Measurements from ENCODE around the gene WIPF1.

Gene WIPF1

DNA sequence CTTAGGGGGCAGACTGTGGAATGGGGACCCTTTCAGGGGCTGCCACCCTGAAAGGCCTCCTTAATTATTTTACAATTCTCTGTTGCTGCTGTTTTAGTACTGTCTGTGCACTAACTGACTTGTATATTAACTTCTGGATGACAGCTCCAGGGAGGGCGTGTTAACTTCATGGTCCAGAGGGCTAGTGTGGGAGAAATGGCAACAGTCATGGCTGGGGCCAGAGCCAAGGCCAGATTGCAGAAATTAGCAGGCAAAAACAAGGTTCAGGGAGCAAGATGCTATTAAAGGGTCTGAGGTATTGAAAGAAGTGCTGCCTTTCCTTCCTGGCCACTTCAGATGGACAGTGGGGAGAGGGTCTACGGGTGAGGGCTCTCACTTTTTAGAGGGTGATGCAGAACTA is 9.1 kb downstream of the WIPF1 start:
- CTCF ChIA-PET, result interaction anchor here (1.9 kb wide), 1 partner anchor 10 kb away, joined by 4 read pairs; no protein-coding TSS in a partner anchor
- Histone ChIP-seq H3K36me3 (ENCODE audit: control insufficient read depth in 2 of 2, insufficient read depth in 1 of 2, low read length in 2 of 2) (no peaks in the 10 kb centered on the region; a peak in 1 of 3 replicates), H3K27ac (ENCODE audit: extremely low read depth, low read depth, low read length) (no peak overlapping the region), H3K4me3 (ENCODE audit: low read depth, low read length) (no peak overlapping the region), H3K4me1 (ENCODE audit: control insufficient read depth, insufficient read depth, low read length) (no peaks in the 10 kb centered on the region), H3K9me3 (ENCODE audit: control insufficient read depth, insufficient read depth, low read depth, low read length) (no peaks in the 10 kb centered on the region)
- TF ChIP-seq GFI1B (tag by site-specific recombination; IDR thresholded peaks at IDR 0.05) (no peak), ZEB2 (tag by site-specific recombination; IDR thresholded peaks at IDR 0.05) (no peak), ZNF610 (tag by site-specific recombination; IDR thresholded peaks at IDR 0.05; ENCODE audit: borderline replicate concordance) (no peak), ZNF157 (tag by site-specific recombination; IDR thresholded peaks at IDR 0.05) (no peak), ZNF571 (tag by site-specific recombination; IDR thresholded peaks at IDR 0.05) (no peak), WT1 (tag by site-specific recombination; IDR thresholded peaks at IDR 0.05) (no peak), ZNF184 (tag by site-specific recombination; IDR thresholded peaks at IDR 0.05) (no peak), GLIS1 (tag by site-specific recombination; IDR thresholded peaks at IDR 0.05) (no peak), ZNF48 (tag by site-specific recombination; IDR thresholded peaks at IDR 0.05) (no peak), ZNF521 (tag by site-specific recombination; IDR thresholded peaks at IDR 0.05) (no peak), ZNF274 (IDR thresholded peaks at IDR 0.05; ENCODE audit: low read length) (no peak), ZNF274 (tag by site-specific recombination; IDR thresholded peaks at IDR 0.05; ENCODE audit: borderline replicate concordance) (no peak), ZNF404 (tag by site-specific recombination; IDR thresholded peaks at IDR 0.05) (no peak)
- TF ChIP-seq, protein P1, sequence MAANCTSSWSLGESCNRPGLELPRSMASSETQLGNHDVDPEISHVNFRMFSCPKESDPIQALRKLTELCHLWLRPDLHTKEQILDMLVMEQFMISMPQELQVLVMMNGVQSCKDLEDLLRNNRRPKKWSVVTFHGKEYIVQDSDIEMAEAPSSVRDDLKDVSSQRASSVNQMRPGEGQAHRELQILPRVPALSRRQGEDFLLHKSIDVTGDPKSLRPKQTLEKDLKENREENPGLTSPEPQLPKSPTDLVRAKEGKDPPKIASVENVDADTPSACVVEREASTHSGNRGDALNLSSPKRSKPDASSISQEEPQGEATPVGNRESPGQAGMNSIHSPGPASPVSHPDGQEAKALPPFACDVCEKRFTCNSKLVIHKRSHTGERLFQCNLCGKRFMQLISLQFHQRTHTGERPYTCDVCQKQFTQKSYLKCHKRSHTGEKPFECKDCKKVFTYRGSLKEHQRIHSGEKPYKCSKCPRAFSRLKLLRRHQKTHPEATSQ (tag by site-specific recombination; IDR thresholded peaks at IDR 0.05), result no peak
- TF ChIP-seq, protein P2, sequence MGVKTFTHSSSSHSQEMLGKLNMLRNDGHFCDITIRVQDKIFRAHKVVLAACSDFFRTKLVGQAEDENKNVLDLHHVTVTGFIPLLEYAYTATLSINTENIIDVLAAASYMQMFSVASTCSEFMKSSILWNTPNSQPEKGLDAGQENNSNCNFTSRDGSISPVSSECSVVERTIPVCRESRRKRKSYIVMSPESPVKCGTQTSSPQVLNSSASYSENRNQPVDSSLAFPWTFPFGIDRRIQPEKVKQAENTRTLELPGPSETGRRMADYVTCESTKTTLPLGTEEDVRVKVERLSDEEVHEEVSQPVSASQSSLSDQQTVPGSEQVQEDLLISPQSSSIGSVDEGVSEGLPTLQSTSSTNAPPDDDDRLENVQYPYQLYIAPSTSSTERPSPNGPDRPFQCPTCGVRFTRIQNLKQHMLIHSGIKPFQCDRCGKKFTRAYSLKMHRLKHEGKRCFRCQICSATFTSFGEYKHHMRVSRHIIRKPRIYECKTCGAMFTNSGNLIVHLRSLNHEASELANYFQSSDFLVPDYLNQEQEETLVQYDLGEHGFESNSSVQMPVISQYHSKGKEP (tag by site-specific recombination; IDR thresholded peaks at IDR 0.05), result no peak
- TF ChIP-seq, protein P3, sequence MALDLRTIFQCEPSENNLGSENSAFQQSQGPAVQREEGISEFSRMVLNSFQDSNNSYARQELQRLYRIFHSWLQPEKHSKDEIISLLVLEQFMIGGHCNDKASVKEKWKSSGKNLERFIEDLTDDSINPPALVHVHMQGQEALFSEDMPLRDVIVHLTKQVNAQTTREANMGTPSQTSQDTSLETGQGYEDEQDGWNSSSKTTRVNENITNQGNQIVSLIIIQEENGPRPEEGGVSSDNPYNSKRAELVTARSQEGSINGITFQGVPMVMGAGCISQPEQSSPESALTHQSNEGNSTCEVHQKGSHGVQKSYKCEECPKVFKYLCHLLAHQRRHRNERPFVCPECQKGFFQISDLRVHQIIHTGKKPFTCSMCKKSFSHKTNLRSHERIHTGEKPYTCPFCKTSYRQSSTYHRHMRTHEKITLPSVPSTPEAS (tag by site-specific recombination; IDR thresholded peaks at IDR 0.05), result no peak
- POLR2A ChIA-PET, result no interaction called here

- TF ChIP-seq HOXA7 (CRISPR knock-in tag; IDR thresholded peaks at IDR 0.05; ENCODE audit: borderline replicate concordance), result no peak
- no peak for TF ChIP-seq INSM2 (tag by site-specific recombination; IDR thresholded peaks at IDR 0.05)
- no peak for TF ChIP-seq ZNF16 (tag by site-specific recombination; IDR thresholded peaks at IDR 0.05; ENCODE audit: low read depth)
- no peak for TF ChIP-seq PBX3 (CRISPR knock-in tag; IDR thresholded peaks at IDR 0.05)
- TF ChIP-seq, protein P4, sequence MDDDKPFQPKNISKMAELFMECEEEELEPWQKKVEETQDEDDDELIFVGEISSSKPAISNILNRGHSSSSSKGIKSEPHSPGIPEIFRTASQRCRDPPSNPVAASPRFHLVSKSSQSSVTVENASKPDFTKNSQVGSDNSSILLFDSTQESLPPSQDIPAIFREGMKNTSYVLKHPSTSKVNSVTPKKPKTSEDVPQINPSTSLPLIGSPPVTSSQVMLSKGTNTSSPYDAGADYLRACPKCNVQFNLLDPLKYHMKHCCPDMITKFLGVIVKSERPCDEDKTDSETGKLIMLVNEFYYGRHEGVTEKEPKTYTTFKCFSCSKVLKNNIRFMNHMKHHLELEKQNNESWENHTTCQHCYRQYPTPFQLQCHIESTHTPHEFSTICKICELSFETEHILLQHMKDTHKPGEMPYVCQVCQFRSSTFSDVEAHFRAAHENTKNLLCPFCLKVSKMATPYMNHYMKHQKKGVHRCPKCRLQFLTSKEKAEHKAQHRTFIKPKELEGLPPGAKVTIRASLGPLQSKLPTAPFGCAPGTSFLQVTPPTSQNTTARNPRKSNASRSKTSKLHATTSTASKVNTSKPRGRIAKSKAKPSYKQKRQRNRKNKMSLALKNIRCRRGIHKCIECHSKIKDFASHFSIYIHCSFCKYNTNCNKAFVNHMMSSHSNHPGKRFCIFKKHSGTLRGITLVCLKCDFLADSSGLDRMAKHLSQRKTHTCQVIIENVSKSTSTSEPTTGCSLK (tag by site-specific recombination; IDR thresholded peaks at IDR 0.05), result no peak
- no peaks in the 10 kb centered on the region for H3K9me3 ChIP-seq (ENCODE audit: control insufficient read depth, insufficient read depth, low read depth, low read length)
- no peaks in the 10 kb centered on the region for H3K4me1 ChIP-seq (ENCODE audit: control insufficient read depth, insufficient read depth, low read length)
- no peak overlapping the region for H3K27ac ChIP-seq (ENCODE audit: extremely low read depth, low read depth, low read length)
- H3K36me3 ChIP-seq (ENCODE audit: control insufficient read depth in 2 of 2, insufficient read depth in 1 of 2, low read length in 2 of 2), result no peaks in the 10 kb centered on the region; a peak in 1 of 3 replicates
- ChIA-PET CTCF (interaction anchor here (1.9 kb wide), 1 partner anchor 9 kb away, joined by 4 read pairs; no protein-coding TSS in a partner anchor), POLR2A (no interaction called here)
- no peak overlapping the region for H3K4me3 ChIP-seq (ENCODE audit: low read depth, low read length)
These were observed 10.0 kb downstream of the WIPF1 start for GRCh38 chr2:174587579-174587978.
